HG03175 (cell line): Measurements from ENCODE around the gene TESK2.

Experiments
- ATAC-seq: cut with Tn5 transposase; IDR thresholded peaks from one replicate; pipeline ENCODE4 v1.9.1; 2021; ENCODE audit warnings: mild to moderate bottlenecking, moderate library complexity; ENCODE audit not compliant: unreplicated experiment

Gene TESK2

GRCh38 chr1:45317166-45317565 is 173.8 kb downstream of the TESK2 start:
- no peak for ATAC-seq

- ATAC-seq: no peak
Measured at GRCh38 chr1:45314266-45314665, 176.7 kb downstream of the TESK2 start.

GRCh38 chr1:45306905-45307304 is 184.1 kb downstream of the TESK2 start:
- no peak for ATAC-seq

- ATAC-seq: no peak
Measured at GRCh38 chr1:45306319-45306718, 184.6 kb downstream of the TESK2 start.

GRCh38 chr1:45305231-45305630 is 185.7 kb downstream of the TESK2 start:
- ATAC-seq: no peak

- ATAC-seq: no peak
Measured at GRCh38 chr1:45304311-45305081, 186.5 kb downstream of the TESK2 start.

GRCh38 chr1:45303520-45304310 is 187.2 kb downstream of the TESK2 start:
- peak; percentile 72 for ATAC-seq

GRCh38 chr1:45302505-45303150 is 188.3 kb downstream of the TESK2 start:
- ATAC-seq: no peak

- no peak for ATAC-seq
Measured at GRCh38 chr1:45300669-45300997, 190.3 kb downstream of the TESK2 start.

- no peak for ATAC-seq
Measured at GRCh38 chr1:45299981-45300668, 190.8 kb downstream of the TESK2 start.

- no peak for ATAC-seq
Measured at GRCh38 chr1:45299296-45299695, 191.7 kb downstream of the TESK2 start.

- no peak for ATAC-seq
Measured at GRCh38 chr1:45297666-45298356, 193.2 kb downstream of the TESK2 start.
